ENCODE measurements around the gene MGST2. TPM values are rescaled to one million over a fixed set of nuclear protein-coding genes. Genes with fewer than 3 reads are reported as not detected.
"Not testable (repeated sequence)": the region's sequence is repeated elsewhere in the genome, so short reads cannot be mapped to it uniquely, and the experiment has no call there.

MGST2 gene
- total RNA-seq, result 106 TPM
- long read RNA-seq, transcript MGST2-201 (5 exons, 801 nt), result major isoform, 22 of 36 reads
- long read RNA-seq, transcript MGST2-207 (6 exons, 1,278 nt), result minor isoform, 7 of 36 reads
- long read RNA-seq, partial matches to known transcripts, result 1 of 36 reads
- long read RNA-seq, other reads (novel, unspliced or antisense), result 6 of 36 reads

GRCh38 chr4:139665690-139666529 lies at the start of gene MGST2:
MGST2 (plus strand) TSS chr4:139665819; CDS start chr4:139666020, 201 bp downstream.
- ATAC-seq (ENCODE audit: poor library complexity) (peak; percentile 93), DNase-seq (peak; percentile 88)
- intact Hi-C loops (cut with DNase I), result no loop called here

- DNase-seq (no peak), ATAC-seq (ENCODE audit: poor library complexity) (no peak)
- intact Hi-C loops (cut with DNase I), result no loop called here
These were observed 47.7 kb upstream of the MGST2 start for GRCh38 chr4:139617702-139618490.

- peak; percentile 46 for ATAC-seq (ENCODE audit: poor library complexity)
- intact Hi-C loops (cut with DNase I), result no loop called here
- DNase-seq, result no peak
These were observed 46.0 kb upstream of the MGST2 start for GRCh38 chr4:139619644-139620043.

GRCh38 chr4:139622901-139623381 lies 42.7 kb upstream of the MGST2 start:
- no peak for ATAC-seq (ENCODE audit: poor library complexity)
- DNase-seq, result no peak
- intact Hi-C loops (cut with DNase I), result no loop called here

- DNase-seq, result no peak
- intact Hi-C loops (cut with DNase I), result no loop called here
- ATAC-seq (ENCODE audit: poor library complexity), result no peak
These were observed 41.1 kb upstream of the MGST2 start for GRCh38 chr4:139624441-139625092.

- ATAC-seq (ENCODE audit: poor library complexity), result no peak
- intact Hi-C loops (cut with DNase I), result no loop called here
- DNase-seq, result no peak
These were observed 40.5 kb upstream of the MGST2 start for GRCh38 chr4:139625093-139625455.

- intact Hi-C loops (cut with DNase I), result no loop called here
- DNase-seq, result no peak
- no peak for ATAC-seq (ENCODE audit: poor library complexity)
These were observed 40.1 kb upstream of the MGST2 start for GRCh38 chr4:139625482-139625881.

- DNase-seq (no peak), ATAC-seq (ENCODE audit: poor library complexity) (no peak)
- intact Hi-C loops (cut with DNase I), result no loop called here
These were observed 37.2 kb upstream of the MGST2 start for GRCh38 chr4:139628184-139629012.

GRCh38 chr4:139629436-139630125 lies 36.0 kb upstream of the MGST2 start:
- intact Hi-C loops (cut with DNase I), result loop anchor here (5.0 to 10.0 kb wide), 2 partner anchors 125 to 212 kb away; no protein-coding TSS in a partner anchor
- ATAC-seq (ENCODE audit: poor library complexity) (no peak), DNase-seq (no peak)

- no peak for ATAC-seq (ENCODE audit: poor library complexity)
- no peak for DNase-seq
- intact Hi-C loops (cut with DNase I), result loop anchor here (5.0 to 10.0 kb wide), 2 partner anchors 125 to 213 kb away; no protein-coding TSS in a partner anchor
These were observed 35.5 kb upstream of the MGST2 start for GRCh38 chr4:139630126-139630495.

- ATAC-seq (ENCODE audit: poor library complexity), result no peak
These were observed 34.6 kb upstream of the MGST2 start for GRCh38 chr4:139630991-139631390.

GRCh38 chr4:139631791-139632190 lies 33.8 kb upstream of the MGST2 start:
- DNase-seq (no peak), ATAC-seq (ENCODE audit: poor library complexity) (no peak)
- intact Hi-C loops (cut with DNase I), result loop anchor here (5.0 to 10.0 kb wide), 2 partner anchors 127 to 214 kb away; no protein-coding TSS in a partner anchor

More at GRCh38 chr4:139630991-139631390, 34.6 kb upstream of the MGST2 start:
- no peak for DNase-seq
- intact Hi-C loops (cut with DNase I), result loop anchor here (5.0 to 10.0 kb wide), 2 partner anchors 126 to 214 kb away; no protein-coding TSS in a partner anchor

- not testable (repeated sequence) for DNase-seq; ATAC-seq (ENCODE audit: poor library complexity)
- intact Hi-C loops (cut with DNase I), result loop anchor here (5.0 to 10.0 kb wide), 2 partner anchors 128 to 215 kb away; no protein-coding TSS in a partner anchor
These were observed 32.9 kb upstream of the MGST2 start for GRCh38 chr4:139632739-139633138.

GRCh38 chr4:139633195-139633594 lies 32.4 kb upstream of the MGST2 start:
- DNase-seq, result no peak
- intact Hi-C loops (cut with DNase I), result loop anchor here (5.0 to 10.0 kb wide), 2 partner anchors 128 to 216 kb away; no protein-coding TSS in a partner anchor

GRCh38 chr4:139633661-139634060 lies 32.0 kb upstream of the MGST2 start:
- intact Hi-C loops (cut with DNase I), result loop anchor here (5.0 to 10.0 kb wide), 2 partner anchors 129 to 216 kb away; no protein-coding TSS in a partner anchor

More at GRCh38 chr4:139633195-139633594, 32.4 kb upstream of the MGST2 start:
- peak; percentile 63 for ATAC-seq (ENCODE audit: poor library complexity)

GRCh38 chr4:139635966-139636365 lies 29.7 kb upstream of the MGST2 start:
- no peak for DNase-seq
- intact Hi-C loops (cut with DNase I), result loop anchor here (10.0 kb wide), 1 partner anchor 131 kb away; no protein-coding TSS in a partner anchor
- no peak for ATAC-seq (ENCODE audit: poor library complexity)

More at GRCh38 chr4:139633661-139634060, 32.0 kb upstream of the MGST2 start:
- DNase-seq (no peak), ATAC-seq (ENCODE audit: poor library complexity) (peak; percentile 97)

GRCh38 chr4:139638306-139638705 lies 27.3 kb upstream of the MGST2 start:
- not testable (repeated sequence) for DNase-seq; ATAC-seq (ENCODE audit: poor library complexity)
- intact Hi-C loops (cut with DNase I), result loop anchor here (10.0 kb wide), 1 partner anchor 134 kb away; no protein-coding TSS in a partner anchor
